ENCODE results near the gene PIEZO2.
"Not testable (repeated sequence)": the region's sequence is repeated elsewhere in the genome, so short reads cannot be mapped to it uniquely, and the experiment has no call there.

PIEZO2 gene

GRCh38 chr18:11148680-11149440, 509 bp downstream of the PIEZO2 start:
- DNase-seq: no peak

GRCh38 chr18:11147962-11148679, 1.2 kb downstream of the PIEZO2 start:
- DNase-seq: no peak

DNA sequence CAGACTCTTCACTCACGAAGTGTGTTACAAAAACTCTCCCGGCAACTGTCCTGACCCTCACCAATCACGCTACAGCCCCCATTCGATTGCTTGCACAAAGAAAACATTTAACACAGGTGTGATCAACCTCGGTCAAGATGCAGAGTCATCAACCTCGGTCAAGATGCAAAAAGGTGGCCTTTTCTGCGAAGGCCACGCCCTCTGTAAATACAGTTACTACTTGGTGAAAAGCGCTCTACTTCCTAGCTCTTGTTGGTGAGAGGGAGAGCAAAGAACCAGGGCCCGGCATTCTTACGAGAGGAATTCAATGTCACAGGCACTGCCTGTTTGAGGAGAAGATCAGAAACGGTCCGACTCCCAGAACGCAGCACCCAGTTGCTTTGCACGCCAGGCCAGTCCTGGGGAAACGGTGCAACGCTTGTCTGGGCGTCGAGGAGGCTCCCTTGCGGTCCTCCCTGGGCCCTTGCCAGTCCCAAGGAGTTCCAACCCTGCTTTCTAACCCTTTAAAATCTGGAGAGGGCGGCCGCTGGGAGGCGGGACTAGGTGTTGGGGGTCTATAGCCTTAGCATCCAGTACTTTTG, 1.9 kb downstream of the PIEZO2 start:
- DNase-seq: no peak

DNA sequence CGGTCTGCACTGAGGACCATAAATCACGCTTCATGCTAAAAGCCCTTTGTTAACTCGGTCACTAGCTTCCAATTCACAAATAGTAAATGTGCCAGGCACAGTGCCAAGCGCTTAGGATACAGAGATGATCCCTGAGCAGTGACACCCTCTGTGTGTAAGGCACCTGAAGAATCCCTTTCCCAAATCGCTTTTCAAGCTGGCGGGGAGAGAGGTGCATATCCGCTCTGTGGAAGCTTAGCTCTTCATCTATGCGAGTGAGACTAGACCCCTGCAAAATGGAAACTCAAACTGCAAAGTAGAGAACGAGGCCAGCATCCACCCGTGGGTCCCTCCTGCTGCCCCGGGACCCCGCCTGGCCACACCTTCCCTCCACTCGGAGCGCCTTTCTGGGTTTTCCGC, 2.4 kb downstream of the PIEZO2 start:
- no peak for DNase-seq

DNA sequence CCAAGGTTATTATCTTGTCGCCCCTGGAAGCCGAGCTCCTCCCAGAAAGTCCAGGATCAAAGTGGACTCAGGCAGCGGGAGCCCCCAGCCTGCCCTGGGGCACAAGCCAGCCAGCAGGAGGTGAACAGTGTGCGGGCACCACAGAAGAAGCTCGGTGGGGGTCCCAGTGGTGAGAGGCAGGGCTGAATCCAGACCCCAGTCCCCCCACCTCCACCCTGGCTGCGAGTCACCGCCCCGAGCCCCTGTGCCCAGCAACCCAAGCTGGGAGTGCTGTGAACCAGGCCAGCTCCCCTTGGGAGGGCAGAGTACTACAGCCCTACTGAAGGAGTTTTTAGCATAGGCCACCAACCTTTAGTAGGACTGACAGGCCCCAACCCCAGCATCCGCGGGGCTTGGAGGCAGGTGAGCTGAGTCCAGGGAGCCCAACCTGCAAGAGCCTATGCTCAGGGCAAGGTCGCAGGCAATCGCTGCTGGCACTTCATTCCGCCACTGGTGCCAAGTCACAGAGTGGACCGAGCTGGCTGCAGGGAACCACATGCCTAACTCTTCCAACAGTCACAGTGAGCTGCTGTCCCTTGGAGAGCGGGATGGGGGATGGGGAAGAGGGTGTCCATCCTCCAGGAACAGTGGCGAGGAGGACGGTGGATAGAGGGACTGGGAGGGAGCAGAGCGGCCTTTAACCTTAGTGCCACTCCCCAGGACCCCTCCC, 3.0 kb downstream of the PIEZO2 start:
- no peak for DNase-seq

DNA sequence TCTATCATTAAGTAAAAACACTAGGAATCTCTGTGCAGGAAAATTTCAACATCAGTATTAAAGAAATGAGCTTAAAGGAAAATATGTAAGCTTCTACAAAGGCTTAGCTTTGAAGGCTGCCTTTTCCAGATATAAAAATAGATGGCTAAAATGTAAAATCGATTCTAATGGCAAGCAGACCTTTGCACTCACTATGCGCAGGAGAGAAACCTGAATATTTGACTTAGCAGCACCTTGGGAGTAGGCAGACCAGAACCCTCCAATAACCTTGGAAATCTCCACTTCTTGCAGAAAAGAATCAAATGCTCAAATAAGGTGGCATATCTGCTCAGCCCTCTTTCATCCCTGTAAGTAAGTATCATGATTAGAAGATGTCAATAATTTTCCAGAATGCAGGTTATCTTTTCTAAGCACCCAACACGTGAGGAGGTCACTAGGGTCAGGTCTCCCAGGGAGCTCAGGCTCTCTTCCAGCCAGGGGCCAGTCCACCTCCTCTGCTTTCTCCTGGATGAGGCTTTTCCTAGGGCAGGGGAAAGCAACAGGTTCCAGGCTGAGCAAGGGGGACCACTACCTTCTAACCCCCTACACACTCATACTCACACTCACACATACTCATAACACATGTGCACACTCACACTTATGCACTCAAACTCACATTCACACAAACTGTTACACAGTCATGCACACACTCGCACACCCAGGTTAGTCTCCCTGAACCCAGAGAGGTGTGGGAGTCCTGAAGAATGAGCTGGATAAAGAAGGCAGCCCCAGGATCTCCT, 3.8 kb downstream of the PIEZO2 start:
- DNase-seq: no peak

DNA sequence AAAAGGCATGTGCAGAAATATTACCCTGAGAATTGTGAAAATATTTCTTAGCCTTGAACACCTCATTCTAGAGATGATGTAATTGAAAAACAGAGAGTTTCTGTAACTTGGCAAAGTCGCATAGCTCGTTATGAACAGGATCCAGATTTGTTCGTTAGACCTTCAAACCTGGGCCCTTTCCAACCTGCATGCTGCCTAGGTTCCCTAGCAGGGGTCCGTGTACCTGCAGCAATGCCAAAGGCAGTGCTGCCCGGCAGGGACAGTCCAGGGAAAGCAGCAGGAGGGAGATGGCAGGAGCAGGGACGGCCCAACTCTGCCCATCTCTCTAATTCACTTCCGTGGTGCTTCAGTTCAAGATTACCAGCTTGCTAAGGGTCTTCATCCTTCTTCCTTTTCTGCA, 12.0 kb downstream of the PIEZO2 start:
- no peak for DNase-seq

- no peak for DNase-seq
Observed at GRCh38 chr18:11136241-11136640, 13.1 kb downstream of the PIEZO2 start.

DNA sequence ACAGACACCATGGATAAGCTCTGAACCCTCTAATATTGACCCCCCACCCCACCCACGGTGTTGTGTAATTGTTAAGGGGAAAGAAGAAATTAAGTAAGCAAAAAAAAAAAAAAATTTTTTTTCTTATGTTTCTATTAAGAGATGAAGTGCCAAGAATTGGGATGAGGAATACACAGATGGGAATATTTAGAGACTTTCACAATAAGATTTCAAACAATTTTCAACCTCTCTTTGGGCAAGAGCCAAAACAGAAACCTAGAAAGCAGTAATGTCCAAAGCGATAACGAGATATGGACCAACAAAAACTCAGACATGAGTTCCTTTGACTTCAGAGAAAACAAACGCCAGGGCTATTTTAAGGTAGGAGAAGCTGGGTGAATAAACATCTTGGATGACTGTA, 14.4 kb downstream of the PIEZO2 start:
- no peak for DNase-seq

GRCh38 chr18:11129059-11129458, 20.3 kb downstream of the PIEZO2 start:
- not testable (repeated sequence) for DNase-seq

DNA sequence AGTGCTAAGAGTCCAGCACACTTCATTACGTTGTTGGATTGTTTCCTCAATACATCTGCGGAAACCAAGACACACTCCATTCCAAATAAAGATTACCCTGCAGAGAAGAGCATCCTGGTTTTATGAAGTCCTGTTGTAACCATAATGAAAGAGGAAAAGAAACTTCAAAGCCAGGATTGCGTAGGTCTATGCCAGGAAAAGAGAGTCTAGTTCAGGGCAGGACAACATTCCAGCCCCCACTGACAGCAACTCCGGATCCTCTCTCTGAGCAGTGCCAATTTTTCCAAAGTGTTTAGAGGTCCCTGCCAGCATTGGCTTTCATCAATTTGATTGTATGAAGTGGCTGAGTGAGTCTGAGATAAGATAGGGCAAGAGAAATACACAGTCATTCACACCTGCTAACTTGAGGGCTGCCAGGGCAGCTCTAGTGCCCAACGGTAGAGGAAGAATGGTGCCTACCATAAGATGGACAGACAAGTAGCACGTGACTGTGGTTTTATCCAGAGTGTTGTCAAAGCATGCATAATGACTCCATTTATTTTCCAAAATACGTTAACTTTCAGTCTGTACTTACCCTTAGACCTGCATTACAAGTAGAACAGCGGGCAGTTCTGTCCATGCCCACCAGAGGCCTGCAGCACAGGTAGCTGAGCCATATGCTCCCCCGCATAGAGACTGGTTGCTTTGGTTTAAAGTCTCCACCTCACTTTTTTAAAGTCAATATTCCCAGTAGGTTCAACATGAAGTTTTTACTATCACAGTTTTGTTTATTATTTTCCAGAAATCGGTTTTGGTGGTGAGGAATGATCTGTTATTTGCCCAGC, 23.7 kb downstream of the PIEZO2 start:
- DNase-seq: no peak

- DNase-seq: no peak
Observed at GRCh38 chr18:11124054-11124453, 25.3 kb downstream of the PIEZO2 start.

- no peak for DNase-seq
Observed at GRCh38 chr18:11121443-11121849, 27.9 kb downstream of the PIEZO2 start.

- DNase-seq: no peak
Observed at GRCh38 chr18:11119959-11120587, 29.3 kb downstream of the PIEZO2 start.

GRCh38 chr18:11119550-11119949, 29.8 kb downstream of the PIEZO2 start:
- no peak for DNase-seq

DNA sequence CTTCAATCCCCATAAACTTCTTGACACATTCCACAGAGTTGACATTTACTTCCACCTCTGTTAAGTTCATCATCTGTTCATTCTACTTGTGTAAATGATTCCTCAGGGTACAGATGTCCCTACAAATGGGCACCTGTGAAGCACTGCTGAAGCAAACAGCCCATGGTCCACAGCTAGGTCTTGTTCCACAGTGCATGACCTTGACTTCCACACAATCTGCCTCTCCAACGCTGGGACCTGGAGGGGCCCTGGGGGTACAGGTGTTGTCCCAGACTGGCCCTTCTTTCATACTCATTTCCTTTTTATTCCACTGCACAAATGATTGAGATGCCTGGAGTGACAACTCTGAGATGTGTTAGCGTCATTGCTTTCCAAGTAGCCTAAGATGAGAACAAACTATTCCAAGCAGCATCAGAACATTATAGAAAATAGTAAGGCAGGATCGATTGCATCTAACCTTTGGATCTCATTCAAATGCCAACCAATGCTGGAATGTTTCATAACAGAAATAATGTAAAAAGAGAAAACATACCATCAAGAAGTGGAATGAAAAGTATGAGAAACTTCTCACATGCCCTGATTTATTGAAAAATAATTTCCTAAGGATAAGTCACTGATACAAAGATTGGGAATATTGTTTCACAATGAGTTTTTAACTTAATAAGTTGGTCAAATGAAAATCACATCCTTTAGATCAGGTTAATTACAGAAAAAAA, 31.2 kb downstream of the PIEZO2 start:
- DNase-seq: no peak

GRCh38 chr18:11115276-11115675, 34.1 kb downstream of the PIEZO2 start:
- DNase-seq: no peak

DNA sequence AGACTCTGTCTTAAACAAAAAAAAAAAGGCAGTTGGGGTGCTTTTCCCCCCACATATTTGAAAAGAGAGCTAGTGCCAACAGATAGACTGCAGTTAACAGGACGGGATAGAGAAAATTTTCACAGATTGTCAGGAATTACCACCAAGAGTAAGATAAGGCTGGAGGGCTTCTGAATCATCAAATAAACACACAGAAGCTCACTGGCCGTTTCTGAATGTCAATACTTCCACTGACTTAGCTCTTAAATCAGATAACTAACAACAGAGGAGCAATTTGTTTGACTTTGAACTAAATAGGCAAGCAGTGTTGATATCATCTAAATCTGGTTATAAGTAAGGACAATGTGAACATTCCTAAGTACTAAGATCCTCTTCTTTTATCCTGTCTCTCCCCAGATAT, 34.7 kb downstream of the PIEZO2 start:
- DNase-seq: no peak

DNA sequence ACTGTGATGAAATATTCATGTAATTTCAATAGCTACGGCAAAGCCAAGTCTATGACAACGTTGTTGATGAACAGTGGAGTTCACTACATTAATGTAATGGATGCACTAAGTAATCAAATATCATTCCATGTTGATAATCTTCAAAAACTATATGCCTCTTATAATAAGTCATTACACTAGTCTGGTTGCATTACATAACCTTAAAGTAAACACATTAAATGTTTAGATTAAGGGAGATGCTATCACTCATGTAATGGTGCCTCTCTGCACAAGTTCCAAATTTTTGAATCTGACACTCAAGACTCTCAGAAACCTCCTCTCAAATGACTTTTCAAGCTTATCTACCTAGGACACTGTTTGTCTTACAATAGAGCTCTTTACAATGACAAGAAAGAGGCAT, 35.4 kb downstream of the PIEZO2 start:
- DNase-seq: no peak

DNA sequence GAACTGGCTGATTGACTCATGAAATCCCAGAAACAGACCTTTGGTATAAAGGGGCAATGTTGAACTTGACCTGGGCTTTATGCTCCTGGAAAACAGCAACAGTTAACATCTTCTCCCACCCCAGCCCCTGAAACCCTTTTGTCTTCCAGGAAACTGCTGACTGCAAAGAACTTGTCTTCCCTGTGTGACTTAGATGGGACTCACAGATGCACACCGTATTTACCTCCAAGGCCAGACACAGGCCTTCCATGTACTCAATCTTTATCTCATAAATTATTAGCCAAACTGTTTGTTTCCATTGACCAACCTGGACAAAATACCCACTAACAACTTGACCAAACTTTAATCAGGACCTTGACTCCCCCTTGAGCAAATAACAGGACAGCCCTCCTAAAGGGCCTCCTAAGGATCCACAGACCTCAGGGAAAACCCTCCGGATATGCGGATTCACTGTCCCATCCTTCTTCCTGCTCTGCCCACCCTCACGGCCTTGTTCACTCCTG, 36.3 kb downstream of the PIEZO2 start:
- DNase-seq: no peak
